Endodermal cell (in vitro differentiated cells): ENCODE data around the gene CCRL2. TPM values are rescaled to one million over a fixed set of nuclear protein-coding genes. Genes with fewer than 3 reads are reported as not detected.
"Not testable (repeated sequence)": the region's sequence is repeated elsewhere in the genome, so short reads cannot be mapped to it uniquely, and the experiment has no call there.

Experiments used
- DNase-seq: peaks from one replicate; pipeline ENCODE4 v3.0.0-alpha.2; 2017
- H3K27ac ChIP-seq: 2 replicates; pipeline ENCODE4 v1.5.1; 2013; ENCODE audit warnings: mild to moderate bottlenecking, low read depth, low read length, moderate library complexity
- H3K27me3 ChIP-seq: 2 replicates; pipeline ENCODE4 v1.6.1; 2013; ENCODE audit warnings: mild to moderate bottlenecking, low read length, moderate library complexity; ENCODE audit not compliant: insufficient read depth, control insufficient read depth, poor library complexity, severe bottlenecking
- H3K36me3 ChIP-seq: 2 replicates; pipeline ENCODE4 v1.7.0; 2013; ENCODE audit warnings: mild to moderate bottlenecking, low read length, moderate library complexity; ENCODE audit not compliant: control insufficient read depth, insufficient read depth
- H3K4me1 ChIP-seq: one replicate; pipeline ENCODE4 v1.7.0; 2013; ENCODE audit warnings: low read length; ENCODE audit not compliant: control insufficient read depth, insufficient read depth
- H3K4me3 ChIP-seq: 2 replicates; pipeline ENCODE4 v1.5.1; 2013; ENCODE audit warnings: mild to moderate bottlenecking, low read length, moderate library complexity
- H3K9ac ChIP-seq: 2 replicates; pipeline ENCODE4 v1.6.1; 2013; ENCODE audit warnings: mild to moderate bottlenecking, low read length, moderate library complexity; ENCODE audit not compliant: poor library complexity, severe bottlenecking; ENCODE audit errors: extremely low read depth
- H3K9me3 ChIP-seq: 2 replicates; pipeline ENCODE4 v1.6.1; 2013; ENCODE audit warnings: mild to moderate bottlenecking, low read length, moderate library complexity; ENCODE audit not compliant: control insufficient read depth
- H3K27ac Mint-ChIP-seq: 2 replicates; pipeline ENCODE4 v1.8.0; 2020; ENCODE audit warnings: mixed read lengths
- H3K27me3 Mint-ChIP-seq: 2 replicates; pipeline ENCODE4 v1.8.0; 2021; ENCODE audit warnings: mild to moderate bottlenecking, mixed read lengths; ENCODE audit not compliant: insufficient read depth
- H3K36me3 Mint-ChIP-seq: 2 replicates; pipeline ENCODE4 v1.8.0; 2020; ENCODE audit warnings: low read depth, mixed read lengths
- H3K4me1 Mint-ChIP-seq: 2 replicates; pipeline ENCODE4 v1.8.0; 2020; ENCODE audit warnings: mixed read lengths
- H3K4me3 Mint-ChIP-seq: 2 replicates; pipeline ENCODE4 v1.8.0; 2020; ENCODE audit warnings: mild to moderate bottlenecking, moderate library complexity, mixed read lengths
- H3K9me3 Mint-ChIP-seq: 2 replicates; pipeline ENCODE4 v1.8.0; 2020; ENCODE audit warnings: mild to moderate bottlenecking, mixed read lengths
- CTCF ChIP-seq: fragments of 200-600 bp; sonication (generic); conservative IDR thresholded peaks from 2 replicates; pipeline ENCODE4 v1.5.0; 2021; ENCODE audit warnings: antibody characterized with exemption, mild to moderate bottlenecking
- WGBS, 2 experiments: methylation state at CpG; one replicate each; pipeline versions ENCODE4 v1.1.5 to v1.1.7; 2013; ENCODE audit warnings: missing lambda C conversion rate in 2 of 2, mixed read lengths in 1 of 2; ENCODE audit not compliant: insufficient coverage in 1 of 2, insufficient read length in 1 of 2; 5-methylcytosine and 5-hydroxymethylcytosine counted together
- total RNA-seq, 2 donors: library from RNA; stranded (reverse); fragmentation: NEBNext Ultra II Directional in 1 of 2; extraction: Animal tissue kit (Norgen Biotek cat#: 25700) in 1 of 2; gene quantifications; 2 replicates in 1 of 2; 3 replicates in 1 of 2; pipeline ENCODE4 v1.2.1, GENCODE V29; 2021

Gene CCRL2
- total RNA-seq, 2 donors from 2014 or later: not detected

- Histone ChIP-seq H3K9me3 (peaks cover 4% of the 10 kb centered on the region), H3K36me3 (no peaks in the 10 kb centered on the region), H3K9ac (no peak overlapping the region), H3K27ac (no peak overlapping the region), H3K4me1 (no peaks in the 10 kb centered on the region), H3K27me3 (no peaks in the 10 kb centered on the region), H3K4me3 (no peak overlapping the region)
- WGBS, 2 experiments: 88 to 92% methylated on average over 5 of the region's 5 CpGs
- no peak overlapping the region for H3K27ac Mint-ChIP-seq
- peaks cover 5% of the 10 kb centered on the region for H3K9me3 Mint-ChIP-seq
- H3K4me1 Mint-ChIP-seq: no peaks in the 10 kb centered on the region
- no peak overlapping the region for H3K4me3 Mint-ChIP-seq
- DNase-seq: no peak
- no peak for TF ChIP-seq CTCF
- H3K27me3 Mint-ChIP-seq: no peaks in the 10 kb centered on the region
- no peaks in the 10 kb centered on the region for H3K36me3 Mint-ChIP-seq
These were observed 6.2 kb upstream of the CCRL2 start for GRCh38 chr3:46400846-46401245.

GRCh38 chr3:46401579-46401978 lies 5.5 kb upstream of the CCRL2 start:
- Histone ChIP-seq H3K36me3 (no peaks in the 10 kb centered on the region), H3K27me3 (no peaks in the 10 kb centered on the region), H3K27ac (no peak overlapping the region), H3K4me3 (no peak overlapping the region), H3K9ac (no peak overlapping the region), H3K9me3 (peaks cover 4% of the 10 kb centered on the region), H3K4me1 (no peaks in the 10 kb centered on the region)
- Mint-ChIP-seq H3K27ac (no peak overlapping the region), H3K4me3 (no peak overlapping the region), H3K36me3 (no peaks in the 10 kb centered on the region), H3K27me3 (no peaks in the 10 kb centered on the region), H3K4me1 (no peaks in the 10 kb centered on the region), H3K9me3 (peaks cover 5% of the 10 kb centered on the region)
- TF ChIP-seq CTCF: no peak
- no peak for DNase-seq
- whole genome bisulfite sequencing, 2 experiments: 96% methylated on average over 2 of the region's 2 CpGs; no CpG with 5 or more reads in 1 of the 2 experiments

GRCh38 chr3:46402902-46403301 lies 4.2 kb upstream of the CCRL2 start:
- DNase-seq, H3K36me3 ChIP-seq, H3K27ac Mint-ChIP-seq, H3K27me3 ChIP-seq, H3K27ac ChIP-seq, H3K36me3 Mint-ChIP-seq, H3K27me3 Mint-ChIP-seq, H3K9ac ChIP-seq, H3K4me3 ChIP-seq, H3K4me3 Mint-ChIP-seq, H3K4me1 ChIP-seq, H3K9me3 Mint-ChIP-seq, H3K4me1 Mint-ChIP-seq, H3K9me3 ChIP-seq: not testable (repeated sequence)
- WGBS, 2 experiments: 92 to 100% methylated on average over 1 to 4 of the region's 4 CpGs
